Thyroid gland (tissue), 4 donors: ENCODE measurements around the gene BCR.

Source experiments
- CTCF ChIP-seq, 6 experiments: fragments of 200-600 bp in 3 of 6; fragments of 450-650 bp in 3 of 6; sonication (generic) in 3 of 6; IDR thresholded peaks; one replicate each; pipeline ENCODE4 v1.5.1; 2016 to 2019; ENCODE audit warnings: antibody characterized with exemption in 6 of 6, mild to moderate bottlenecking in 2 of 6, inconsistent platforms in 1 of 6, moderate library complexity in 1 of 6
- POLR2A ChIP-seq, 2 donors: fragments of 450-650 bp; IDR thresholded peaks; one replicate each; pipeline ENCODE4 v1.6.1; 2017; ENCODE audit warnings: antibody characterized with exemption in 2 of 2, mild to moderate bottlenecking in 2 of 2, moderate library complexity in 1 of 2

DNA sequence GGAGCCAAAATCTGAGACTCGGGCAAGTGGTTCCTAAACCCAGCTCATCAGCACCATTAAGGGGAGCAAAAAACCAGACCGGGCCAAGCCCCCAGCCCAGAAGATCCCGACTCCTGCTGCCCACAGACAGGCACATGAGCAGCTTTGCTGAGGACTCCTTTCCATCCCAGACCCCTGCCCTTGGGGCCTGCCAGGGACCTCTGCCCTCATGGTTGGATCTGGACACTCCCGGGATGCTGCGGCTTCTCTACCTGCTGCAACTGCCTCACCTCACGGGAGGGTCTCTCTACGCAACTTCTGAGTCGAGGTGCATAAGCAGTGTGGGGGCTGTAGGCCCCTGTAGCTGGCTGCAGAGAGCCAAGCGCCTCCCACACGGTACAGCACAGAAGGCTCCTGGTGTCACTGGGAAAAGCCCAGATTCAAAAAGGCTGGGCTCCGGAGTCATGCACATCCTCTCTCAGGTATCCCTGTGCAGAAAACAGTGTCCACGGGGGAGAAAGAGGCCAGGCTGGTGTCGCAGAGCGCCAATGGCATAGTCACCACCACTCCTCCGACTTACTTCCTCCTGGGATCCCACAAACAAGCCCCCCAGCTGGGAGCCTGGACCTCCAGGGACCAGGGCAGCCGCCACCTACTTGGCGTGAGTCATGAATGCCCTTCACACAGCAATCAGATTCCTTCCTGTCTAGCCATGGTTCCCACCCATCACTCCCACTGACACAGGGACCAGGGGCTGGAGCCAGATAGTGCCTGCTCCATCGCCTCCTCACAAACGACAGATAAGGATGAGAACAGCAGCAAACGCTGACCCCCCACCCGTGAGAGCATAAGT, 122.1 kb downstream of the BCR start:
- TF ChIP-seq CTCF (IDR thresholded peaks at IDR 0.05) (no peak), POLR2A (IDR thresholded peaks at IDR 0.05) (no peak)
